ENCODE results near the gene CFAP97D1.

CFAP97D1 gene

GRCh38 chr17:43799047-43799446 is 18.8 kb downstream of the CFAP97D1 start:
- DNase-seq, result no peak

- no peak for DNase-seq
These were observed 20.5 kb downstream of the CFAP97D1 start for GRCh38 chr17:43800736-43801135.

- no peak for DNase-seq
These were observed 21.6 kb downstream of the CFAP97D1 start for GRCh38 chr17:43801844-43802243.

GRCh38 chr17:43803758-43804157 is 23.5 kb downstream of the CFAP97D1 start:
- DNase-seq, result peak; percentile 15

DNA sequence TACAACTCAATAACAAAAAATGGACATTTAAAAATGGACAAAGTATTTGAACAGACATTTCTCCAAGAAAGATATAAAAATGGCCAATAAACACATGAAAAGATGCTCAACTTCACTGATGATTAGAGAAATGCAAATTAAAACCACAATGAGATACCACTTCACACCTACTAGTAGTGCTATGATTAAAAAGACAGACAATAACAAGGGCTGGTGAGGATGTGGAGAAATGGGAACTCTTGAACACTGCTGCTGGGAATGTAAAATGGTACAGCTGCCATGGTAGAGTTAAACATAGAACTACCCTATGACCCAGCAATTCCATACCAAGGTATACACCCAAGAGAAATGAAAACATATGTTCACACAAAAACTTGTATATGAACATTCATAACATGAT is 24.9 kb downstream of the CFAP97D1 start:
- no peak for DNase-seq

DNA sequence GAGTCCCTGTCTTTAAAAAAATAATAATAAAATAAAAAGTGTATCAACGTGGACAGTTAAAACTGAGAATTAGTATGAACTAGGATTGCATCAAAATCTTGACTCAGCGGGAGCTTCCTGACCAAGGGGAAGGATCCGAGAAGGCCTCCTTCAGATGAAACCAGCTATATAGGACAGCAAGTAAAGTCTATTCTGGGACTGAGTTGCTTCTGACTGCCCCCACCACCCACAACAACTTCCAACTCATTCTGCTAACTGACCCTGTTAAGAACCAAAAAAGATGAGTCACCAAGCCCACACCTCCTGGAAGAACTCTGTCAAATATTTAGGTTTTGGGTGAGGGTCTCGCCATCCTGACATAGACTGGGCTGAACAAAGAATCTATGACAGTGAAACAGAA is 27.8 kb downstream of the CFAP97D1 start:
- no peak for DNase-seq

- DNase-seq, result no peak
These were observed 28.9 kb downstream of the CFAP97D1 start for GRCh38 chr17:43809121-43809520.

- DNase-seq, result no peak
These were observed 30.0 kb downstream of the CFAP97D1 start for GRCh38 chr17:43810226-43810715.

- no peak for DNase-seq
These were observed 30.6 kb downstream of the CFAP97D1 start for GRCh38 chr17:43810823-43811222.

DNA sequence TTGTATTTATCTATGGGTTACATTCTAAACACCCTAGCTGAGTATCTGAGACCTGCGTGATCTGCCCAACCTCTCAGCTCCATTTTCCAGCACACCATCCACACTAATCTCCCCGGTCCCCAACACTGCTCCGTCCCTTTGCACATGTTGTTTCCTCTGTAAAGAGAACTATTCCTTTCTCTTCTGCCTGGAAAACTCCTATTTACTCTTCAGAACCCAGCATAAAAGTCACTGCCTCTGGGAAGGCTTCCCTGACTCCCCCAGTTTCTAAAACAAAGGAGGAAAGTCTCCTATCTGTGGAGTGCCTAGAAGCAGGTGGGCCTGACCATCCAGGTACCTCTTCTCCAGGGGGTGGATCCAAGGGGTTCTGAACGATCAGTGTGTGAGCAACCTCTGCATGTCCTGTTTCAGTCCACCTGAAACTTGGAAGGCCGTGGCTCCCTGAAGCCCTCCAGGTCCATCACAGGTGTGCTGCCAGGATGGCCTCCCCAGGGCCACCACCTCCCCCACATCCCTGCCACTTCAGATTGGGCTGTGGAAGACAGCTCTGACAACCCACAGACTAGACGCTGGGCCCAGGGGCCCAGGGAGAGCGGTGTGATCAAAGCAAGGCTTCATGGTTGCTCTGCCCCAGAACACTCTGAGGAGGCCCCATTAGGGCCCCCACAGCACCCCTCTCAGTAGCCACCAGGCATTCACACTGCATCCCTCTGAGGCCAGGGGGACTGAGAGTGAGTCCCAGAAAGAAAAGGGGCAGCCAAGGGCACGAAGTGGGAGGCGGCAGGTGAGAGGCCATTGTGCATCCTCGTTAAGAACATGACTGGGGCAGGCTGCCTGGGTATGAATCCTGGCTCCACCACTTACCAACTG is 32.4 kb downstream of the CFAP97D1 start:
- no peak for DNase-seq

DNA sequence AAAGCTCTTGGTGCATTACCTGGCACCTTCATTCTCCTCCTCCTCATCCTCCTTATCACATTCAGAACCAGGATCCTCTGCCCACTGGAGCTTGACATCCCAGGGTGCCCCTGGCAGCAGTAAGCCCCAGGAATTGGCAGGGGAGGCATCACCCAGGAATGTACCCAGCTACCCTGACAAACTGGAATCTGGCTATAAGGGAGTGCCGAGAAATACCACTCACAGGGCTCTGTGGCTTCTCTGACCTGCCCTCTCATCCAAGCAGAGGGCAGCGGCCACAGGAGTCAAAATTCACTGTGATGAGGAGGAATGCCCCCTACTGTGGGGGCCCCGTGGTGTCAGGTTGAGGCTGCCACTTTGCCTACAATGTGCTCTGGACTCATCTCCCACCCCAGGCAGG is 33.2 kb downstream of the CFAP97D1 start:
- DNase-seq, result no peak

GRCh38 chr17:43814026-43814425 is 33.8 kb downstream of the CFAP97D1 start:
- no peak for DNase-seq

- DNase-seq, result no peak
These were observed 34.5 kb downstream of the CFAP97D1 start for GRCh38 chr17:43814714-43815113.

GRCh38 chr17:43816336-43817320 is 36.4 kb downstream of the CFAP97D1 start:
- DNase-seq, result no peak

- DNase-seq, result no peak
These were observed 37.6 kb downstream of the CFAP97D1 start for GRCh38 chr17:43817826-43818225.

DNA sequence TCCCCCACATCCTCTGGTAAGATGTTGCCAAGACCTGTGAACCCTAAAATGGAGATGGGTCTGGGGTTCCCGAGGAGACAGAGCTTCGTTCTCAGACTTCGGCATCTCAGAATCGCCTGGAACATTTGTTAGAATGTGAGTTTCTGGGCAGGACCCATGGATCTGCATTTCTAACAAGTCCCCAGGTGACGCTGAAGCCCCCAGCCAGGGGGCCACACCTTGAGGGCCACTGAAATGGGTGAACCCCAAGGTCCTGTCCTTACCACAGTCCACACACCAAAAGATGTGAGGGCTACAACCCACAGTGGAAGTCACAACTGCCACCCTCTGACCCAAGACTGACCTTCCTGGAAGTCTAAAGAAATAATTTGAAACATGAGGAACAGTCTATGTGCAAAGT is 38.7 kb downstream of the CFAP97D1 start:
- DNase-seq, result no peak

DNA sequence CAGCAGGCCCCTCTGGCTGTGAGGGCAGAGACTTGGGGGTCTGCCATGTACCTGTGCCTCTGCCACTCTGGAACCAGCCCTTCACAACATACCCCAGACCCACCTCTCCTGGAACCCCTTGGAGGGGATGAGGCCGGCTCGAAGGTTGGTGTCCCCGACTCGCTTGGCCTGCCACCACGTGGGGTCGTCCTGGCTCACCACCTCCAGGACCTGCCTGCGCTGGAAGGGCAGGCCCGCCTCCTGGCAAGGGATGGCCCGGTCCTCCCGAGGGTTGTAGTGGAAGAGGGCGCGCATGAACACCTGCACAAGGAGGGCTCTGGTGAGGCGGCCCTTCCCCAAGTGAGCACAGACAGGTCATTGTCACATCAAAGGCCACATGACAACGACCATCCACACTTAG is 40.5 kb downstream of the CFAP97D1 start:
- DNase-seq, result no peak

DNA sequence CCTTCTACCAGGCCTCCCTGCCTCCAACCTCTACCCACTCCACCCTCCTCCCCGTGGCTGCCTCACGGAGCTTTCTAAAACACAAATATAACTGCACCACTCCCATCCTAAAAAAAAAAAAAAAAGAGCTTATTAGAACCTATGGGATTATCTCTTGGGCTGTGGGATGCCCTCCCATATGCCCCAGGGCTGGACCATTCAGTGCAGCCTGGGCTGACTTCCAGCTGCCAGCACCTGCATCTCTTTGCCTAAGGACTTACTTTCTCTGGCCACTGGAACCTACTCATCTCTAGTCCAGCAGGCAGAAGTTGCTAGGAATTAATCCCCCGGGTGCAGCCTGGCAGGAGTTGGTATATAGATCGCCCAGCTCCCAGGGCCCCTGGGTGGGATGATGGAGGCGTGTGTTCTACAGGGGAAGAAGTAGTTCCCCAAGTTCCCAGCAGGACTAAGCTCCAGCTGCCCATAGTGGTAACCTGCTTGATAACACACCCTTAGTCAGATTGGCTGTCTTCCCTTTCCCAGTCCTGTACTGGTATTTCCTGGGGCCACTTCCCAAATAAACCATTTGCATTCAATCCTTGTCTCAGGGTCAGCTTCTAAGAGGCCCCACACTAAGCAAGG is 42.4 kb downstream of the CFAP97D1 start:
- no peak for DNase-seq

DNA sequence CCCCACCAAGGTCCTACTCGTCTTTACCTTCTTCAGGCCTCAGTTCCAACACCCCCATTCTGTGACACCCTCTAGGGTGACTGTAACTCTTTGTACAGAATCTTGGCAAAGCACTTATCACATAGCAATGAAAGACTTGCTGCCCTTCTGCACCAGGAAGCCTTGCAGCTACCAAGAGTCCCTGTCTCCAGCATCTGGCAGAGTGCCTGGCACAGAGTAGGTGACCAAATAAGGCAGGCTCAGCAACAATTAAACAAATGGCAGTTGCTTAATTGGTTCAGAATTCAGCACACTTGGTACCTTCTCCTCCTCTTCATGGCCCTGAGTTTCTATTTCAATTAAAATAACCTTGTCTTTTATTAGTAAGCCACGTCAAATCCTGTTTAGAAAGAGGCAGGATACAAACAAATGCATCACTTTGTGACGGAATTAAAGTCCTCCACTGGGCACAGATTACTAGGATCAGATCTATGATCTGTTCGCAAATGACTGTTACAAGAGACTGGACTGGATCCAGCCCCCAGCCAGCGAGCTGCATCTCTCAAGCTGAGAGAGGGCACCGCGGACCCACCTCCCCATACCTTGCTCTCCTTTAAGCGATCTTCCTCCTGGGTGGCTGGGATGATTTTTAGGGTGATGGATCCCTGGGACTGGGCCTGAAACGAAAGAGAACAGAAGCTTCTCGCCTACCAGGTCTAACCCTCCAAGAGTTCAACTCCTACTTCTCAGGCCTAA is 43.3 kb downstream of the CFAP97D1 start:
- DNase-seq, result no peak

GRCh38 chr17:43825567-43825966 is 45.3 kb downstream of the CFAP97D1 start:
- no peak for DNase-seq

GRCh38 chr17:43826206-43826605 is 46.0 kb downstream of the CFAP97D1 start:
- DNase-seq, result no peak

DNA sequence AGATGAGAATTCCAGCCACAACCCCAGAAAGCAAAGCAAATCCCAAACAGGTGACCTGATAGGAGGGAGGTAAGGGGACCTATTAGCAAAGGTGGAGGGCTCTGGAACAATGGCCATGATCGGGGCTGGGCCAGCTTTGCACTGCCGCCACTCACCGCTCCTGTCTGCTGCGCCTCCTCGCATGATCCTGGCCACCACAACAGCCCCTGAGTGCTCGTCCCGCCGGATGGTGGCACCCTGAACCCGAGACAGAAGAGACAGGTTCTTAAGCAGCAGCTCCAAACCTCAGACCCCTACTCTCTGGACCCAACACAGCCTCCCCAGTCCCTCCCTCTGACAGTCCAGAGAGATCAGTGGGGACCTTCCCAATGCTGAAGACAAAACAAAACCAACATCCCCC is 47.4 kb downstream of the CFAP97D1 start:
- DNase-seq, result no peak
